Measurements from ENCODE around the gene RASAL2.

The RASAL2 gene

DNA sequence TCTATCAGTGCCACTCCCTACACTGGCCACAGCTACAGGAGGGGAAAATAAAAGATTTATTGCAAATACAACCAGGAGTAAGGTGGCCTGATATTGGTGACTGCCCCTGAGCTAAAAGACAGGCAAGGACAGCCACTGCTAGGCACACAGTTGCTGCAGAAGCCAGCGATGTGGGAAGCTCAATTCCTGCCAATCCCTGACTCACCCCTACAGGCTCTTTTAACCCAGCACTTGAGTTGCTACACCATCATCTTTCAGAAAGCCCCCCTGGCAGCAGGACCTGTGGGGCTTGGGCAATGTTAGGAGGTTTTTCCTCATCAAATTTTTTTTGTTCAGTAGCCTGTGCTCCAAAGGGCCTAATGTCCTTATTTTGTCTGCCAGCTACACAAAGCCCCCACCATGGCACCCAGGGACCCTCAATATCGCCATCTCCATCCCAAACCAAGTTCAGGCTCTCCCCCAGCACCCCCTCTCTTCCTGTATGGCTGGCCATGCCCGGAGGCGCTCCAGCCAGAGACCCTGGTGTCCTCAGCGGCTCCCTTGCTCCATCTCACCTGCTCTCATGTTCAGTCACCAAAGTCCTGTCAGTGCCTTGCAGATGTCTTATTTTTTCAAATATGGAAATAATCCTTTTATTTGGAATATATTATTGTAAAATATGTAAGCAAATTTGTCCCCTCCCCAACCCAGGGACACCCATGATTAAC is 389.5 kb downstream of the RASAL2 start:
- TF ChIP-seq, protein P1, sequence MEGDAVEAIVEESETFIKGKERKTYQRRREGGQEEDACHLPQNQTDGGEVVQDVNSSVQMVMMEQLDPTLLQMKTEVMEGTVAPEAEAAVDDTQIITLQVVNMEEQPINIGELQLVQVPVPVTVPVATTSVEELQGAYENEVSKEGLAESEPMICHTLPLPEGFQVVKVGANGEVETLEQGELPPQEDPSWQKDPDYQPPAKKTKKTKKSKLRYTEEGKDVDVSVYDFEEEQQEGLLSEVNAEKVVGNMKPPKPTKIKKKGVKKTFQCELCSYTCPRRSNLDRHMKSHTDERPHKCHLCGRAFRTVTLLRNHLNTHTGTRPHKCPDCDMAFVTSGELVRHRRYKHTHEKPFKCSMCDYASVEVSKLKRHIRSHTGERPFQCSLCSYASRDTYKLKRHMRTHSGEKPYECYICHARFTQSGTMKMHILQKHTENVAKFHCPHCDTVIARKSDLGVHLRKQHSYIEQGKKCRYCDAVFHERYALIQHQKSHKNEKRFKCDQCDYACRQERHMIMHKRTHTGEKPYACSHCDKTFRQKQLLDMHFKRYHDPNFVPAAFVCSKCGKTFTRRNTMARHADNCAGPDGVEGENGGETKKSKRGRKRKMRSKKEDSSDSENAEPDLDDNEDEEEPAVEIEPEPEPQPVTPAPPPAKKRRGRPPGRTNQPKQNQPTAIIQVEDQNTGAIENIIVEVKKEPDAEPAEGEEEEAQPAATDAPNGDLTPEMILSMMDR (IDR thresholded peaks at IDR 0.05; ENCODE audit: low read depth, low read length) = no peak
- peak in 1 of 2 donors; percentile 15 for DNase-seq (ENCODE audit: low read depth in 2 of 2)
- H3K4me3 ChIP-seq (replicated peaks in 1 of 2; ENCODE audit: low read depth in 2 of 2, low read length in 2 of 2) = no peak overlapping the region

DNA sequence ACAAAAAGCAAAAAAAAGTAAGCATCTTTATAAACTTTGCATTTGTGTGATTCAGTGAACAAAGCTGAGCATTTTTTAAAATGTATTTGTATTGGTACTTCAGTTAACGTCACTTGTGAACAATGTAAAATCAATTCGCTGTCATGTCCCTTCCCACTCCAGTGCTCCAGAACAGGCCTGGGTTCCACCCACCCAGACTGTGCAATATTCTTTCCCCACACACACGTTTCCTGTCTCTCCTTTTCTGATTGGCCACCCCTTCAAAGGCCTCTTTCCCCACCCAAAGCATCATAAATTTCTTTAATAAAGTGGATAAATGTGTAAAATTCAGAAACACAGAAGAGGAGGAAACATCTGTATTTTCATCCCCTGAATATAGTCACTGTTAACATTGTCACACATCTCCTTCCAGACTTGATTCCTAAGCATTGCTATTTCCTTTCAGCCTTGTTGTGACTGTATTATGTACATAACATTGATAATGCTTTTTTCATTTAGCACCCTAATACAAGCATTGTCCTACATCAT is 390.9 kb downstream of the RASAL2 start:
- no peak overlapping the region for H3K4me3 ChIP-seq (replicated peaks in 1 of 2; ENCODE audit: low read depth in 2 of 2, low read length in 2 of 2)
- TF ChIP-seq, protein P1 (IDR thresholded peaks at IDR 0.05; ENCODE audit: low read depth, low read length) = no peak
- DNase-seq (ENCODE audit: low read depth in 2 of 2) = peak in 1 of 2 donors; percentile 25

DNA sequence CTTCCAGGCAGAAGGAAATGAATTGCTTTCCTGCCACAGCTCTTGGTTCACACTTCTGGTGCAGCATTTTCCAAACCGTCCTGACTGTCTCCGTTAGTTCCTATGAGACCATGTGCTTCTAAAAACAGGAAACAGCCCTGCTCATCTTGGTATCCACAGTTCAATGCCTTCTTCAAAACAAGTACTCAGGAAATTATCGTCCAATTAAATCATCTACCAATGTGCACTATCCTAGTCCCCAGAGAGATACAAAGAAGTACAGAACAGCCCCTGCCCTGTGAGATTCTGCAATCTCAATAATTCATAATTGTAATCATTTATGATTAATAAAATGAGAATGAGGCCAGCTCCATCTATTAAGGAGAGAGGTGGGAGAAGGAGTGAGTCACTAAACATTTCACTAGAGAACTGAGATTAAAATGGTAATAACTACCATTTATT is 391.7 kb downstream of the RASAL2 start:
- H3K4me3 ChIP-seq (replicated peaks in 1 of 2; ENCODE audit: low read depth in 2 of 2, low read length in 2 of 2) = no peak overlapping the region
- TF ChIP-seq, protein P1 (IDR thresholded peaks at IDR 0.05; ENCODE audit: low read depth, low read length) = no peak
- peak in 1 of 2 donors; percentile 39 for DNase-seq (ENCODE audit: low read depth in 2 of 2)

DNA sequence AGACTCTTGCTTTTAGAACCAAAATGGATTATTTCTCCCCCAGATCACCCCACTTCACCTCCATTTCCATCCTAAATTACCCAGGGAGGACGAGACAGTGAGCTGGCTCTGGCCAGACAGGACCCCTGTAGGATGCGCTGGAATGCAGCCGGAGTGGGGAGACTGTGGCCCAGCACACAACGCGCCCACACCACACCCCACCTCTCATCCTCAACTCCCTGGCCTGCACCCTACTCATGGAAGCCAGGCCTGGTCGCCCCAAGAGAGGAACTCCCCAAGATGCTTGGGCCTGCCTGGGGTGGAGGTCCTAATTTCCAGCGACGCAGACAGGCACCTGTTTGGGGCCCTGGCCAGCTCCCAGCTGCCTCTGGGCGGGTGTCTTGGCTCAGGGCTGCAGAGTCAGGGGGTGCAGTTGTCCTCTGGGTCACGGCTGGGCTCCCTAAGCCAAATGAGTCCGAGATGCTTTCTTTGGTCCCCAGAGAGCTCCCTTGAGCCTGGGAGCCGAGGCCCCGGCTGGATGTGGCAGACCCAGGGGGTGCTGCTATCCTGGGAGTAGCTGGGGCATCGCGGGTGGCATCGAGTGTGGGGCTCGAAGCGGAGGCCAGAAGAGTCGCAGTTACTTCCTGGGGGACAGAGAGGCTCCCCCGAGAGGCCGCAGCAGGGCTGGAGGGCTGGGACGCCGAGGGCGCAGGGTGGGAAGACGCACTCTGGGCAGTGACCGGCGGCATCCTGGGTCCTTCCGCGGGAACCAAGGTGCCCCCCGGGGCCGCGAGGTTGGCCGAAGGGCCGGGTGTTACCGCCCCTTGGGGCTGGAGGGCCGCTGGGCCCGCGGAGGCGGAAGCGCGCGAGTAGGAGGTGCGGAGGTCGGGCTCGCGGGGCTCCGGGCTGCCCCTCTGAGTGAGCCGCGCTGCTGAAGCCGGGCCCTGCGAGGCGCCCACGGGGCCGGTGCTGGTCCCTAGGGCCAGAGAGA is 392.5 kb downstream of the RASAL2 start:
- H3K4me3 ChIP-seq (replicated peaks in 1 of 2; ENCODE audit: low read depth in 2 of 2, low read length in 2 of 2) = peak overlapping the region; percentile 15 to 32
- TF ChIP-seq, protein P1 (IDR thresholded peaks at IDR 0.05; ENCODE audit: low read depth, low read length) = no peak
- no peak for DNase-seq (ENCODE audit: low read depth in 2 of 2)

DNA sequence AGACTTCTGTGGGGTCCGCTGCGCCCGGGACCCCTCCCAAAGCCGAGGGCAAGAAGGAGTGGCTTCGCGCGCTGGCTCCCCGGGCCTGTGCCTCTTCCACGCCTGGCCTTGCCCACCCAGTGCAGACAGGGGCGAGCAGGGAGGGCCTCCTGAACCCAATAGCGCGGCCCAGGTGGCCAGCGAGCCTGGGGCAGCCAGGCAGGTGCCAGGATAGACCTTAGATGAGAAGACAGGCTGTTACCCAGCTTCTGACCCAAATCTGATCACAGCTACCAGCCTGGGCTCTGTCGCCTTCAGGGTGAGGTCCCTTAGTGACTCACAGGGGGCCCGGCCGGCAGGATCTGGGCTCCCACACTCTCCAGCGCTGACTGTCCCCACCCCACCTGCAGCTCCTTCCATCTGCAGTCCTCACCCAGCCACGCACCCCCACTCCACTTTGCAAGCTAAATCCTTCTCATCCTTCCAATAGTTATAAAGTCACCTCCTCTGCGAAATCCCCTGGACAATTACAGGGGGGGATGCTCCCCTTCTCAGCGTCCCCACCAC is 393.2 kb downstream of the RASAL2 start:
- TF ChIP-seq, protein P1 (IDR thresholded peaks at IDR 0.05; ENCODE audit: low read depth, low read length) = no peak
- DNase-seq (ENCODE audit: low read depth in 2 of 2) = no peak
- H3K4me3 ChIP-seq (replicated peaks in 1 of 2; ENCODE audit: low read depth in 2 of 2, low read length in 2 of 2) = peak overlapping the region; percentile 15 to 32

DNA sequence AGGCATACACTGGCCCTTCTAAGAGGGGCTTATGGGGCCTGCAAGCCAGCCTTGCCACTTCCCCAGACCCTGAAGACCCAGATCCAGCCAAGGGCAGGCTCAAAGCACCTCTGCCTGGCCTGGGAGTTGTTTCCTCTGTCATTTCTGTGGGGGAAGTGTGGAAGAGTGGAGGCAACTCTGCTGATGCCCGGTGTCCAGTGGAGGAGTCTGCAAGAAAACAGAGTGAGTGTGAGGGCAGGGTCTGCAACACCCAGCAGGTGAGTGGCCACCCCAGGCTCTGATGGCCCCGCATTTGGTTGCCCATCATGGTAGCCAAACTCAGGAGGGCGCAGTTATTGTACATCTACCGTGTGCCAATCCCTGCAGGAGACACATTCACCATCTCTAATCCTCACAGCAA is 394.5 kb downstream of the RASAL2 start:
- no peak for DNase-seq (ENCODE audit: low read depth in 2 of 2)
- TF ChIP-seq, protein P1 (IDR thresholded peaks at IDR 0.05; ENCODE audit: low read depth, low read length) = no peak
- no peak overlapping the region for H3K4me3 ChIP-seq (replicated peaks in 1 of 2; ENCODE audit: low read depth in 2 of 2, low read length in 2 of 2)
